HCT116 (cell line): ENCODE results near the gene GNS. TPM values are rescaled to one million over a fixed set of nuclear protein-coding genes. Genes with fewer than 3 reads are reported as not detected.

ENCODE experiments used
- ATAC-seq: fragments of 200-7000 bp; cut with Tn5 transposase; 2 replicates; pipeline ENCODE4 v1.9.1; 2020; ENCODE audit warnings: mild to moderate bottlenecking, moderate library complexity
- BruUV-seq: library from RNA; stranded (reverse); fragments of 400-500 nt; replicated peaks from 2 replicates; lab custom pipeline; 2021; lab: Mats Ljungman, UMichigan
- CTCF ChIA-PET: fragments of 300-600 bp; sonication (Branson Sonifier 250); formaldehyde crosslinking; loops from one replicate; lab custom pipeline; 2021; ENCODE audit warnings: antibody characterized with exemption; lab: Charles Lee
- POLR2A ChIA-PET: fragments of 300-600, 350-600 bp; sonication (Branson Sonifier 250); formaldehyde crosslinking; loops from one replicate; lab custom pipeline; 2021; ENCODE audit warnings: antibody characterized with exemption; lab: Charles Lee
- RAD21 ChIA-PET, 2 experiments: fragments of 300-600 bp; sonication (Branson Sonifier 250); formaldehyde crosslinking; loops; one replicate each; lab custom pipeline; 2023; ENCODE audit warnings: low total read pairs in 2 of 2; ENCODE audit not compliant: uncharacterized antibody in 2 of 2, unreplicated experiment in 2 of 2, low non-redundant PET in 1 of 2; lab: Charles Lee
- DNase-seq: peaks from one replicate; pipeline ENCODE4 v3.0.0-alpha.2; 2010; ENCODE audit warnings: low read depth, low spot score
- H2AFZ ChIP-seq: fragments of 200-600 bp; shearing (Covaris generic), sonication (generic); 2 replicates; pipeline ENCODE4 v1.6.1; 2017; ENCODE audit warnings: low read depth, mixed run types, mixed read lengths, antibody characterized with exemption, low read length; ENCODE audit not compliant: poor library complexity, severe bottlenecking
- H3K27ac ChIP-seq: 2 replicates; pipeline ENCODE4 v1.5.1; 2012; ENCODE audit warnings: low read depth, low read length
- H3K27me3 ChIP-seq: fragments of 200-600 bp; sonication (generic); 2 replicates; pipeline ENCODE4 v1.6.1; 2016; ENCODE audit warnings: mixed run types, low read length, mixed read lengths; ENCODE audit not compliant: insufficient read depth
- H3K36me3 ChIP-seq, 2 experiments: fragments of 200-500 bp in 1 of 2; fragments of 200-600 bp in 1 of 2; sonication (Bioruptor generic) in 1 of 2; sonication (generic) in 1 of 2; 2 replicates each; pipeline versions ENCODE4 v1.5.1 to v1.6.1; 2014 to 2016; ENCODE audit warnings: low read length in 2 of 2, inconsistent platforms in 1 of 2, mixed read lengths in 1 of 2, mixed run types in 1 of 2; ENCODE audit not compliant: insufficient read depth in 2 of 2, control insufficient read depth in 1 of 2
- H3K4me1 ChIP-seq, 2 experiments: fragments of 200-600 bp in 1 of 2; sonication (generic) in 1 of 2; 2 replicates each; pipeline versions ENCODE4 v1.5.1 to v1.6.1; 2012 to 2017; ENCODE audit warnings: low read length in 2 of 2, inconsistent platforms in 1 of 2, mild to moderate bottlenecking in 1 of 2, mixed read lengths in 1 of 2, mixed run types in 1 of 2, moderate library complexity in 1 of 2; ENCODE audit not compliant: insufficient read depth in 2 of 2, control insufficient read depth in 1 of 2
- H3K4me2 ChIP-seq: fragments of 200-600 bp; sonication (generic); 2 replicates; pipeline ENCODE4 v1.6.1; 2017; ENCODE audit warnings: mixed run types, low read length, mixed read lengths
- H3K4me3 ChIP-seq, 2 experiments: fragments of 200-600 bp in 1 of 2; sonication (generic) in 1 of 2; replicated peaks in 1 of 2; 2 replicates each; pipeline ENCODE4 v1.5.1; 2011 to 2016; ENCODE audit warnings: low read length in 2 of 2, control low read depth in 1 of 2, low read depth in 1 of 2, mild to moderate bottlenecking in 1 of 2, mixed read lengths in 1 of 2, mixed run types in 1 of 2
- H3K79me2 ChIP-seq: fragments of 200-600 bp; sonication (generic); 2 replicates; pipeline ENCODE4 v1.6.1; 2017; ENCODE audit warnings: mild to moderate bottlenecking, mixed run types, low read length, moderate library complexity, mixed read lengths; ENCODE audit not compliant: insufficient read depth
- H3K9ac ChIP-seq: fragments of 200-600 bp; sonication (generic); 2 replicates; pipeline ENCODE4 v1.6.1; 2016; ENCODE audit warnings: low read length, mixed read lengths
- H3K9me2 ChIP-seq: fragments of 200-600 bp; sonication (generic), shearing (Covaris generic); 2 replicates; pipeline ENCODE4 v1.6.1; 2017; ENCODE audit warnings: mixed run types, mild to moderate bottlenecking, moderate library complexity; ENCODE audit not compliant: insufficient read depth
- H3K9me3 ChIP-seq, 2 experiments: fragments of 200-500 bp in 1 of 2; fragments of 200-600 bp in 1 of 2; sonication (Bioruptor generic) in 1 of 2; sonication (generic) in 1 of 2; 2 replicates each; pipeline ENCODE4 v1.6.1; 2014 to 2017; ENCODE audit warnings: low read length in 2 of 2, mixed read lengths in 2 of 2, inconsistent platforms in 1 of 2, low read depth in 1 of 2, mild to moderate bottlenecking in 1 of 2, mixed run types in 1 of 2, moderate library complexity in 1 of 2; ENCODE audit not compliant: control insufficient read depth in 1 of 2, insufficient read depth in 1 of 2
- H4K20me1 ChIP-seq: fragments of 200-600 bp; sonication (generic), shearing (Covaris generic); 2 replicates; pipeline ENCODE4 v1.6.1; 2017; ENCODE audit warnings: mixed run types, mild to moderate bottlenecking, moderate library complexity; ENCODE audit not compliant: insufficient read depth
- CEBPB ChIP-seq: IDR thresholded peaks from 2 replicates; pipeline ENCODE4 v1.6.1; 2012; ENCODE audit warnings: low read depth
- ELF1 ChIP-seq: IDR thresholded peaks from 2 replicates; pipeline ENCODE4 v1.6.1; 2012; ENCODE audit warnings: low read depth, borderline replicate concordance
- EZH2 ChIP-seq: fragments of 200-600 bp; sonication (generic); IDR thresholded peaks from 2 replicates; pipeline ENCODE4 v1.6.1; 2017; ENCODE audit warnings: antibody characterized with exemption, mixed run types
- EZH2phosphoT487 ChIP-seq: fragments of 200-600 bp; IDR thresholded peaks from 2 replicates; pipeline ENCODE4 v1.6.1; 2018; ENCODE audit warnings: antibody characterized with exemption, borderline replicate concordance
- JUND ChIP-seq: IDR thresholded peaks from 2 replicates; pipeline ENCODE4 v1.6.1; 2012
- POLR2A ChIP-seq: IDR thresholded peaks from 2 replicates; pipeline ENCODE4 v1.7.0; 2011; ENCODE audit warnings: borderline replicate concordance; ENCODE audit not compliant: insufficient read depth, insufficient read length; ENCODE audit errors: extremely low read depth
- SIN3A ChIP-seq: IDR thresholded peaks from 2 replicates; pipeline ENCODE4 v1.6.1; 2012; ENCODE audit warnings: low read depth
- SRF ChIP-seq: IDR thresholded peaks from 2 replicates; pipeline ENCODE4 v1.6.1; 2012; ENCODE audit warnings: low read depth
- YY1 ChIP-seq: IDR thresholded peaks from 2 replicates; pipeline ENCODE4 v1.6.1; 2011; ENCODE audit warnings: low read length, low read depth, moderate library complexity, mild to moderate bottlenecking; ENCODE audit not compliant: insufficient replicate concordance; ENCODE audit errors: extremely low read depth
- ZFX ChIP-seq: fragments of 450-650 bp; IDR thresholded peaks from 2 replicates; pipeline ENCODE4 v1.6.1; 2017
- intact Hi-C: fragments of 100-400 bp; cut with micrococcal nuclease; formaldehyde crosslinking; loops from 2 replicates; pipeline ENCODE4 v1.10.0; 2022
- total RNA-seq: library from RNA; stranded (reverse); gene quantifications from one replicate; pipeline ENCODE4 v1.2.1, GENCODE V29; 2021; ENCODE audit not compliant: unreplicated experiment
- TF ChIP-seq, protein P1 (sequence below): IDR thresholded peaks from 2 replicates; pipeline ENCODE4 v1.6.1; 2012; ENCODE audit warnings: low read depth

Gene GNS
- total RNA-seq, 1 experiment from 2014 or later = 45.7 TPM

DNA sequence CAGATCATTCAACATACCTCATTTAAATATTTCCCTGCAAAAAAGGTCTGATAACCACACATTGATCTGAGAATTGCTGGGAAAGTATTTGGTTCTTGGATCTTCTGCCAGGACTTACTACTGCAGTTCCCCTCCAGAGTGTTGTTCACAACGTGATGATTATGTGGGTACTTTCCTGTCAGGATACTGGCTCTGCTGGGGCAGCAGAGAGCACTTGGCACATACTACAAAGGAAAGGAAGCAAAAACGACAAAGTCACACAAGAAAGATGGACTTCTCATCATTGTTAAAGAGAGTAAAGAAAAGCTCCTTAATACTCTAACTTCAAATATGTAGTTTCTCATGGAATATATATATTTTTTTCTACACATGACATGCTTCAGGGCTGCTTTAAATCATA, 11.5 kb downstream of the GNS start:
- DNase-seq (no peak), ATAC-seq (no peak)
- Histone ChIP-seq H3K9me2 (no peaks in the 10 kb centered on the region), H3K4me2 (no peak overlapping the region), H3K9me3 (no peaks in the 10 kb centered on the region), H3K9ac (no peak overlapping the region), H3K27me3 (no peaks in the 10 kb centered on the region), H3K4me3 (no peak overlapping the region), H3K79me2 (no peaks in the 10 kb centered on the region), H3K27ac (no peak overlapping the region), H4K20me1 (no peaks in the 10 kb centered on the region), H3K4me1 (0 out of 4 replicates have a peak, but pooled peaks cover 0 to 8% of the 10 kb centered on the region in 2 experiments), H2AFZ (no peak overlapping the region), H3K36me3 (peaks cover 4 to 11% of the 10 kb centered on the region in 2 experiments; a peak in 2 of 4 replicates)
- no peak for TF ChIP-seq EZH2
- no peak for TF ChIP-seq POLR2A
- no peak for TF ChIP-seq SIN3A
- intact Hi-C loops = no loop called here
- no TSS peak for BruUV-seq
- ChIA-PET CTCF (no interaction called here), RAD21 (no interaction called here), POLR2A (no interaction called here)

DNA sequence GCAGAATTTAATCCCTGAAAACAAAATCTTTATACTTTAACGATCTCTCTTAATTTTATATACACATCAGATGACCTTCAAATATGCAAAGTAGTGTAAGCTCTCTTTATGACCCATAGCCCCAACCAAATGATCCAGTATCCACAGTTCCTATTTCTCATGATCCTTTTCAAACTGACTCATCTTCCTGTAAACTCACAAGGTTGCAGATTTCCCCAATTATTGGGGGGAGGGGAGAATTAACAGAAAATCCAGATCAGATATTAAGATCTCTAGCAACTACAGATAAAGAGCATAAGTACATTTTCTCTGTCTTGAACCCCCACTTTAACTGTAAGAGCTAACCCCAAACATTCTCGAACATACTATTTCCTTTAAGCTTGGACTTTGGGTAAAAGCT, 12.5 kb downstream of the GNS start:
- POLR2A ChIA-PET = no interaction called here
- RAD21 ChIA-PET = no interaction called here

More for the DNA sequence above, 12.5 kb downstream of the GNS start:
- DNase-seq = no peak
- Histone ChIP-seq H2AFZ (no peak overlapping the region), H3K9ac (no peak overlapping the region), H3K9me3 (no peaks in the 10 kb centered on the region), H3K4me1 (0 out of 4 replicates have a peak, but pooled peaks cover 0 to 8% of the 10 kb centered on the region in 2 experiments), H4K20me1 (no peaks in the 10 kb centered on the region), H3K36me3 (peaks cover 4 to 11% of the 10 kb centered on the region in 2 experiments; a peak in 3 of 4 replicates), H3K4me2 (no peak overlapping the region), H3K9me2 (no peaks in the 10 kb centered on the region), H3K4me3 (no peak overlapping the region), H3K27ac (no peak overlapping the region), H3K79me2 (no peaks in the 10 kb centered on the region), H3K27me3 (no peaks in the 10 kb centered on the region)
- TF ChIP-seq SIN3A = no peak
- TF ChIP-seq, protein P1, sequence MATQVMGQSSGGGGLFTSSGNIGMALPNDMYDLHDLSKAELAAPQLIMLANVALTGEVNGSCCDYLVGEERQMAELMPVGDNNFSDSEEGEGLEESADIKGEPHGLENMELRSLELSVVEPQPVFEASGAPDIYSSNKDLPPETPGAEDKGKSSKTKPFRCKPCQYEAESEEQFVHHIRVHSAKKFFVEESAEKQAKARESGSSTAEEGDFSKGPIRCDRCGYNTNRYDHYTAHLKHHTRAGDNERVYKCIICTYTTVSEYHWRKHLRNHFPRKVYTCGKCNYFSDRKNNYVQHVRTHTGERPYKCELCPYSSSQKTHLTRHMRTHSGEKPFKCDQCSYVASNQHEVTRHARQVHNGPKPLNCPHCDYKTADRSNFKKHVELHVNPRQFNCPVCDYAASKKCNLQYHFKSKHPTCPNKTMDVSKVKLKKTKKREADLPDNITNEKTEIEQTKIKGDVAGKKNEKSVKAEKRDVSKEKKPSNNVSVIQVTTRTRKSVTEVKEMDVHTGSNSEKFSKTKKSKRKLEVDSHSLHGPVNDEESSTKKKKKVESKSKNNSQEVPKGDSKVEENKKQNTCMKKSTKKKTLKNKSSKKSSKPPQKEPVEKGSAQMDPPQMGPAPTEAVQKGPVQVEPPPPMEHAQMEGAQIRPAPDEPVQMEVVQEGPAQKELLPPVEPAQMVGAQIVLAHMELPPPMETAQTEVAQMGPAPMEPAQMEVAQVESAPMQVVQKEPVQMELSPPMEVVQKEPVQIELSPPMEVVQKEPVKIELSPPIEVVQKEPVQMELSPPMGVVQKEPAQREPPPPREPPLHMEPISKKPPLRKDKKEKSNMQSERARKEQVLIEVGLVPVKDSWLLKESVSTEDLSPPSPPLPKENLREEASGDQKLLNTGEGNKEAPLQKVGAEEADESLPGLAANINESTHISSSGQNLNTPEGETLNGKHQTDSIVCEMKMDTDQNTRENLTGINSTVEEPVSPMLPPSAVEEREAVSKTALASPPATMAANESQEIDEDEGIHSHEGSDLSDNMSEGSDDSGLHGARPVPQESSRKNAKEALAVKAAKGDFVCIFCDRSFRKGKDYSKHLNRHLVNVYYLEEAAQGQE = no peak
- TF ChIP-seq YY1 = no peak
- TF ChIP-seq CEBPB = no peak
- no peak for TF ChIP-seq EZH2phosphoT487
- no peak for TF ChIP-seq ZFX
- TF ChIP-seq SRF = no peak
- no peak for TF ChIP-seq EZH2
- TF ChIP-seq ELF1 = no peak
- TF ChIP-seq JUND = no peak
- intact Hi-C loops = no loop called here
- CTCF ChIA-PET = no interaction called here
- BruUV-seq = no TSS peak
- ATAC-seq = no peak
